GM12801 (cell line): ENCODE results near the gene RSAD1.

Source experiments
- CTCF ChIP-seq: IDR thresholded peaks from one replicate; pipeline ENCODE4 v1.5.1; 2011; ENCODE audit warnings: control low read depth; ENCODE audit not compliant: insufficient read length; ENCODE audit errors: extremely low read depth

Gene RSAD1

GRCh38 chr17:50448643-50449042 lies 30.0 kb upstream of the RSAD1 start:
- TF ChIP-seq CTCF = no peak

GRCh38 chr17:50451943-50452629 lies 26.6 kb upstream of the RSAD1 start:
- TF ChIP-seq CTCF = no peak

GRCh38 chr17:50452630-50453300 lies 25.9 kb upstream of the RSAD1 start:
- TF ChIP-seq CTCF = no peak

- TF ChIP-seq CTCF = no peak
These were observed 24.8 kb upstream of the RSAD1 start for GRCh38 chr17:50453901-50454300.

GRCh38 chr17:50457621-50458020 lies 21.0 kb upstream of the RSAD1 start:
- TF ChIP-seq CTCF = no peak

- TF ChIP-seq CTCF = no peak
These were observed 20.4 kb upstream of the RSAD1 start for GRCh38 chr17:50458270-50458669.

- TF ChIP-seq CTCF = no peak
These were observed 19.7 kb upstream of the RSAD1 start for GRCh38 chr17:50458701-50459676.
